K562 (cell line): ENCODE measurements around the gene DPM1. TPM values are rescaled to one million over a fixed set of nuclear protein-coding genes. Genes with fewer than 3 reads are reported as not detected.

Experiments used
- CBX3 ChIP-seq, 2 experiments: IDR thresholded peaks; 1 replicate in 1 of 2; 2 replicates in 1 of 2; pipeline ENCODE4 v1.6.1; 2012; ENCODE audit warnings: inconsistent platforms in 2 of 2, low read length in 2 of 2, borderline replicate concordance in 1 of 2, control low read depth in 1 of 2
- DLX4 ChIP-seq: fragments of 250-450 bp; sonication (Bioruptor Pico); IDR thresholded peaks from 2 replicates; pipeline ENCODE4 v1.6.1; 2021; ENCODE audit warnings: mild to moderate bottlenecking
- E2F6 ChIP-seq, 2 experiments: IDR thresholded peaks; 2 replicates each; pipeline ENCODE4 v1.6.1; 2011; ENCODE audit warnings: borderline replicate concordance in 1 of 2, control low read depth in 1 of 2, low read depth in 1 of 2, low read length in 1 of 2, mild to moderate bottlenecking in 1 of 2, mixed read lengths in 1 of 2, moderate library complexity in 1 of 2; ENCODE audit not compliant: insufficient read depth in 1 of 2, insufficient read length in 1 of 2, poor library complexity in 1 of 2, severe bottlenecking in 1 of 2; ENCODE audit errors: extremely low read depth in 1 of 2
- EGR1 ChIP-seq: fragments of 450-650 bp; conservative IDR thresholded peaks from 2 replicates; pipeline ENCODE4 v1.6.1; 2017; ENCODE audit warnings: mild to moderate bottlenecking
- GATA2 ChIP-seq: sonication (generic); formaldehyde crosslinking; IDR thresholded peaks from 2 replicates; pipeline ENCODE4 v1.4.0; 2020; ENCODE audit warnings: mild to moderate bottlenecking, missing genetic modification reagents
- GTF2E2 ChIP-seq: fragments of 200-800 bp; sonication (Bioruptor generic); IDR thresholded peaks from 2 replicates; pipeline ENCODE4 v1.6.1; 2016; ENCODE audit warnings: missing genetic modification characterization, missing compliant biosample characterization
- HMGN3 ChIP-seq: IDR thresholded peaks from 2 replicates; pipeline ENCODE4 v1.6.1; 2011; ENCODE audit warnings: borderline replicate concordance, low read depth, mild to moderate bottlenecking, mixed read lengths, low read length; ENCODE audit not compliant: insufficient read length; ENCODE audit errors: extremely low read depth
- HNRNPK ChIP-seq: fragments of 200-400 bp; formaldehyde crosslinking; IDR thresholded peaks from one replicate; pipeline ENCODE4 v1.6.1; 2018; ENCODE audit warnings: mild to moderate bottlenecking, low read depth, low read length; ENCODE audit not compliant: poor library complexity, severe bottlenecking
- JUNB ChIP-seq: fragments of 450-650 bp; formaldehyde crosslinking; conservative IDR thresholded peaks from 2 replicates; pipeline ENCODE4 v1.4.0; 2020; ENCODE audit warnings: mild to moderate bottlenecking
- PHB ChIP-seq: fragments of 250-450 bp; sonication (Bioruptor Pico); IDR thresholded peaks from 2 replicates; pipeline ENCODE4 v1.5.0; 2021
- POLR2AphosphoS2 ChIP-seq: IDR thresholded peaks from 2 replicates; pipeline ENCODE4 v1.6.1; 2012; ENCODE audit warnings: low read length, improper control_type of control experiment
- SAFB ChIP-seq: fragments of 200-400 bp; formaldehyde crosslinking; IDR thresholded peaks from 2 replicates; pipeline ENCODE4 v1.6.1; 2017; ENCODE audit warnings: low read depth, low read length, borderline replicate concordance
- TEAD4 ChIP-seq, 2 experiments: sonication (generic) in 1 of 2; formaldehyde crosslinking in 1 of 2; IDR thresholded peaks; 2 replicates each; pipeline versions ENCODE4 v1.6.1 to v1.8.0; 2012 to 2022; ENCODE audit warnings: borderline replicate concordance in 1 of 2, inconsistent platforms in 1 of 2, low read length in 1 of 2, mild to moderate bottlenecking in 1 of 2, missing genetic modification reagents in 1 of 2
- ZFPM2 ChIP-seq: fragments of 250-450 bp; sonication (Bioruptor Pico); IDR thresholded peaks from 2 replicates; pipeline ENCODE4 v1.5.1; 2022; ENCODE audit warnings: mild to moderate bottlenecking
- ZFX ChIP-seq: sonication (generic); formaldehyde crosslinking; IDR thresholded peaks from 2 replicates; pipeline ENCODE4 v1.8.0; 2022; ENCODE audit warnings: mild to moderate bottlenecking, missing genetic modification reagents, moderate library complexity
- ZNF124 ChIP-seq: sonication (generic); formaldehyde crosslinking; IDR thresholded peaks from 2 replicates; pipeline ENCODE4 v1.8.1; 2022; ENCODE audit warnings: missing genetic modification reagents
- ZNF280B ChIP-seq: fragments of 250-450 bp; sonication (Bioruptor Pico); IDR thresholded peaks from 2 replicates; pipeline ENCODE4 v1.5.1; 2021; ENCODE audit warnings: mild to moderate bottlenecking
- ZNF436 ChIP-seq: fragments of 250-450, 450-650 bp; sonication (Bioruptor Pico); formaldehyde crosslinking; IDR thresholded peaks from 2 replicates; pipeline ENCODE4 v1.7.0; 2020; ENCODE audit warnings: mild to moderate bottlenecking
- ZNF830 ChIP-seq: fragments of 250-450 bp; sonication (Bioruptor Pico); IDR thresholded peaks from 2 replicates; pipeline ENCODE4 v1.5.0; 2021; ENCODE audit warnings: mild to moderate bottlenecking
- polyA plus RNA-seq, 8 experiments: library from polyadenylated mRNA; depleted of rRNA in 4 of 8; stranded (reverse) in 5 of 8; unstranded in 3 of 8; fragments of >200 nt; fragmentation: Nextera tagmentation in 2 of 8; fragmentation: Illumina TruSeq in 1 of 8; extraction: Ambion mirVana in 2 of 8; extraction: Trizol in 1 of 8; gene quantifications; 2 replicates each; pipeline versions ENCODE4 v1.2.1 to v1.2.3, GENCODE V29; 2011 to 2014; ENCODE audit warnings: inconsistent platforms in 1 of 8, missing spikeins in 1 of 8
- total RNA-seq, 7 experiments: library from RNA; depleted of rRNA in 6 of 7; stranded (reverse); fragments of >200 nt in 6 of 7; fragmentation: Illumina TruSeq in 2 of 7; extraction: Trizol in 2 of 7; gene quantifications; 2 replicates each; pipeline versions ENCODE4 v1.2.1 to v1.2.3, GENCODE V29; 2011 to 2021; ENCODE audit warnings: low replicate concordance in 1 of 7
- TF ChIP-seq, protein P1 (sequence below): fragments of 450-650 bp; IDR thresholded peaks from one replicate; pipeline ENCODE4 v1.6.1; 2018; ENCODE audit warnings: mild to moderate bottlenecking, moderate library complexity; ENCODE audit not compliant: partially characterized antibody
- TF ChIP-seq, protein P2 (sequence below): fragments of 450-650 bp; IDR thresholded peaks from 2 replicates; pipeline ENCODE4 v1.6.1; 2014; ENCODE audit warnings: low read depth, mild to moderate bottlenecking, moderate library complexity, borderline replicate concordance

DPM1 gene
- total and polyA plus RNA-seq, 9 of the 15 experiments (the other 6 are each of a cell fraction or from before 2014, with no cell fraction given), result 75.2 to 190 (median 153) TPM

GRCh38 chr20:50957798-50958614 lies at the start of gene DPM1 (continued):
- TF ChIP-seq GATA2 (CRISPR knock-in tag) (no peak), ZNF436 (CRISPR knock-in tag) (no peak), TEAD4 (IDR thresholded peaks at IDR 0.05; ENCODE audit: low read length) (peak; percentile 14; the same call in 1 of the 2 replicates), TEAD4 (CRISPR knock-in tag; IDR thresholded peaks at IDR 0.05; ENCODE audit: borderline replicate concordance) (no peak), ZNF124 (CRISPR knock-in tag) (no peak), PHB (CRISPR knock-in tag) (no peak), DLX4 (CRISPR knock-in tag) (no peak), ZFX (peak; percentile 54), ZFPM2 (CRISPR knock-in tag) (no peak), ZNF280B (no peak), GTF2E2 (tag) (peak; percentile 98), SAFB (no peak), E2F6 (IDR thresholded peaks at IDR 0.05; ENCODE audit: borderline replicate concordance in 1 of 2, extremely low read depth in 1 of 2, insufficient read depth in 1 of 2, insufficient read length in 1 of 2, low read depth in 1 of 2, low read length in 1 of 2, poor library complexity in 1 of 2, severe bottlenecking in 1 of 2) (peak in 1 of 2 experiments; percentile 25), JUNB (CRISPR knock-in tag) (no peak), HMGN3 (no peak), CBX3 (IDR thresholded peaks at IDR 0.05; ENCODE audit: borderline replicate concordance in 1 of 2, low read length in 2 of 2) (no peak), POLR2AphosphoS2 (peak; percentile 65; the same call in 1 of the 2 replicates), HNRNPK (no peak), EGR1 (no peak), ZNF830 (no peak)
- TF ChIP-seq, protein P1, sequence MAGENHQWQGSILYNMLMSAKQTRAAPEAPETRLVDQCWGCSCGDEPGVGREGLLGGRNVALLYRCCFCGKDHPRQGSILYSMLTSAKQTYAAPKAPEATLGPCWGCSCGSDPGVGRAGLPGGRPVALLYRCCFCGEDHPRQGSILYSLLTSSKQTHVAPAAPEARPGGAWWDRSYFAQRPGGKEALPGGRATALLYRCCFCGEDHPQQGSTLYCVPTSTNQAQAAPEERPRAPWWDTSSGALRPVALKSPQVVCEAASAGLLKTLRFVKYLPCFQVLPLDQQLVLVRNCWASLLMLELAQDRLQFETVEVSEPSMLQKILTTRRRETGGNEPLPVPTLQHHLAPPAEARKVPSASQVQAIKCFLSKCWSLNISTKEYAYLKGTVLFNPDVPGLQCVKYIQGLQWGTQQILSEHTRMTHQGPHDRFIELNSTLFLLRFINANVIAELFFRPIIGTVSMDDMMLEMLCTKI, result no peak
- TF ChIP-seq, protein P2, sequence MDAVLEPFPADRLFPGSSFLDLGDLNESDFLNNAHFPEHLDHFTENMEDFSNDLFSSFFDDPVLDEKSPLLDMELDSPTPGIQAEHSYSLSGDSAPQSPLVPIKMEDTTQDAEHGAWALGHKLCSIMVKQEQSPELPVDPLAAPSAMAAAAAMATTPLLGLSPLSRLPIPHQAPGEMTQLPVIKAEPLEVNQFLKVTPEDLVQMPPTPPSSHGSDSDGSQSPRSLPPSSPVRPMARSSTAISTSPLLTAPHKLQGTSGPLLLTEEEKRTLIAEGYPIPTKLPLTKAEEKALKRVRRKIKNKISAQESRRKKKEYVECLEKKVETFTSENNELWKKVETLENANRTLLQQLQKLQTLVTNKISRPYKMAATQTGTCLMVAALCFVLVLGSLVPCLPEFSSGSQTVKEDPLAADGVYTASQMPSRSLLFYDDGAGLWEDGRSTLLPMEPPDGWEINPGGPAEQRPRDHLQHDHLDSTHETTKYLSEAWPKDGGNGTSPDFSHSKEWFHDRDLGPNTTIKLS, result 0 out of 2 replicates have a peak, but pooled peaks have one; percentile 26
